SK-N-SH treated with all-trans-retinoic acid at 6 μM for 48 hours (cell line): Measurements from ENCODE around the gene S100Z.

Experiments
- ATAC-seq: fragments of 200-7000 bp; cut with Tn5 transposase; 3 replicates; pipeline ENCODE4 v1.9.1; 2020; ENCODE audit warnings: mild to moderate bottlenecking, moderate library complexity
- ARNTL ChIP-seq: fragments of 450-650 bp; formaldehyde crosslinking; IDR thresholded peaks from 2 replicates; pipeline ENCODE4 v1.5.0; 2020; ENCODE audit warnings: low read depth, mild to moderate bottlenecking, moderate library complexity, borderline replicate concordance
- BACH2 ChIP-seq: fragments of 250-450 bp; sonication (Bioruptor Pico); IDR thresholded peaks from 2 replicates; pipeline ENCODE4 v1.9.0; 2021; ENCODE audit warnings: mild to moderate bottlenecking, borderline replicate concordance
- CSDC2 ChIP-seq: fragments of 250-450 bp; sonication (Bioruptor Pico); IDR thresholded peaks from 2 replicates; pipeline ENCODE4 v1.5.0; 2020; ENCODE audit warnings: mild to moderate bottlenecking, moderate library complexity
- ESRRG ChIP-seq: fragments of 250-450 bp; sonication (Bioruptor Pico); IDR thresholded peaks from 2 replicates; pipeline ENCODE4 v1.6.1; 2021; ENCODE audit warnings: mild to moderate bottlenecking
- GLIS3 ChIP-seq: fragments of 250-450 bp; sonication (Bioruptor Pico); IDR thresholded peaks from 2 replicates; pipeline ENCODE4 v1.5.0; 2020; ENCODE audit warnings: mild to moderate bottlenecking, moderate library complexity
- ISL1 ChIP-seq: fragments of 250-450 bp; sonication (Bioruptor Pico); IDR thresholded peaks from 2 replicates; pipeline ENCODE4 v2.1.2; 2022; ENCODE audit warnings: mild to moderate bottlenecking, moderate library complexity
- OSR1 ChIP-seq: fragments of 250-450 bp; sonication (Bioruptor Pico); IDR thresholded peaks from 2 replicates; pipeline ENCODE4 v1.8.0; 2022; ENCODE audit warnings: moderate library complexity, mild to moderate bottlenecking, inconsistent platforms
- SNAI2 ChIP-seq: fragments of 250-450 bp; sonication (Bioruptor Pico); IDR thresholded peaks from 2 replicates; pipeline ENCODE4 v1.5.0; 2020; ENCODE audit warnings: mild to moderate bottlenecking, moderate library complexity
- TCF4 ChIP-seq: fragments of 250-450 bp; sonication (Bioruptor Pico); IDR thresholded peaks from 2 replicates; pipeline ENCODE4 v1.8.0; 2021; ENCODE audit warnings: mild to moderate bottlenecking, moderate library complexity, borderline replicate concordance
- TOX ChIP-seq: fragments of 250-450 bp; sonication (Bioruptor Pico); IDR thresholded peaks from 2 replicates; pipeline ENCODE4 v1.8.0; 2021; ENCODE audit warnings: mild to moderate bottlenecking, moderate library complexity, borderline replicate concordance
- ZC3H10 ChIP-seq: fragments of 250-450 bp; sonication (Bioruptor Pico); IDR thresholded peaks from 2 replicates; pipeline ENCODE4 v1.5.1; 2021; ENCODE audit warnings: mild to moderate bottlenecking, moderate library complexity
- ZFP3 ChIP-seq: fragments of 250-450 bp; sonication (Bioruptor Pico); IDR thresholded peaks from 2 replicates; pipeline ENCODE4 v1.5.0; 2020; ENCODE audit warnings: mild to moderate bottlenecking, moderate library complexity
- ZFP30 ChIP-seq: fragments of 450-650 bp; formaldehyde crosslinking; IDR thresholded peaks from 2 replicates; pipeline ENCODE4 v1.5.0; 2022; ENCODE audit warnings: mild to moderate bottlenecking, moderate library complexity
- ZNF565 ChIP-seq: fragments of 450-650 bp; formaldehyde crosslinking; conservative IDR thresholded peaks from 2 replicates; pipeline ENCODE4 v1.5.0; 2020; ENCODE audit warnings: low read depth, mild to moderate bottlenecking, moderate library complexity
- ZNF70 ChIP-seq: fragments of 450-650 bp; formaldehyde crosslinking; IDR thresholded peaks from 2 replicates; pipeline ENCODE4 v1.5.0; 2020; ENCODE audit warnings: mild to moderate bottlenecking, moderate library complexity
- ZNF8 ChIP-seq: fragments of 450-650 bp; formaldehyde crosslinking; IDR thresholded peaks from 2 replicates; pipeline ENCODE4 v1.5.0; 2020; ENCODE audit warnings: mild to moderate bottlenecking, moderate library complexity
- TF ChIP-seq, protein P1 (sequence below): fragments of 250-450 bp; sonication (Bioruptor Pico); IDR thresholded peaks from 2 replicates; pipeline ENCODE4 v1.5.0; 2020; ENCODE audit warnings: mild to moderate bottlenecking, moderate library complexity
- TF ChIP-seq, protein P2 (sequence below): fragments of 250-450 bp; sonication (Bioruptor Pico); IDR thresholded peaks from 2 replicates; pipeline ENCODE4 v1.5.1; 2020; ENCODE audit warnings: low read depth, mild to moderate bottlenecking, moderate library complexity
- TF ChIP-seq, protein P3 (sequence below): fragments of 250-450 bp; sonication (Bioruptor Pico); IDR thresholded peaks from 2 replicates; pipeline ENCODE4 v1.8.0; 2021; ENCODE audit warnings: low read depth, mild to moderate bottlenecking, moderate library complexity, borderline replicate concordance
- TF ChIP-seq, protein P4 (sequence below): fragments of 250-450 bp; sonication (Bioruptor Pico); IDR thresholded peaks from 2 replicates; pipeline ENCODE4 v1.8.0; 2020; ENCODE audit warnings: mild to moderate bottlenecking, moderate library complexity, borderline replicate concordance
- TF ChIP-seq, protein P5 (sequence below): fragments of 250-450 bp; sonication (Bioruptor Pico); IDR thresholded peaks from 2 replicates; pipeline ENCODE4 v1.5.1; 2021; ENCODE audit warnings: mild to moderate bottlenecking, moderate library complexity

S100Z gene

DNA sequence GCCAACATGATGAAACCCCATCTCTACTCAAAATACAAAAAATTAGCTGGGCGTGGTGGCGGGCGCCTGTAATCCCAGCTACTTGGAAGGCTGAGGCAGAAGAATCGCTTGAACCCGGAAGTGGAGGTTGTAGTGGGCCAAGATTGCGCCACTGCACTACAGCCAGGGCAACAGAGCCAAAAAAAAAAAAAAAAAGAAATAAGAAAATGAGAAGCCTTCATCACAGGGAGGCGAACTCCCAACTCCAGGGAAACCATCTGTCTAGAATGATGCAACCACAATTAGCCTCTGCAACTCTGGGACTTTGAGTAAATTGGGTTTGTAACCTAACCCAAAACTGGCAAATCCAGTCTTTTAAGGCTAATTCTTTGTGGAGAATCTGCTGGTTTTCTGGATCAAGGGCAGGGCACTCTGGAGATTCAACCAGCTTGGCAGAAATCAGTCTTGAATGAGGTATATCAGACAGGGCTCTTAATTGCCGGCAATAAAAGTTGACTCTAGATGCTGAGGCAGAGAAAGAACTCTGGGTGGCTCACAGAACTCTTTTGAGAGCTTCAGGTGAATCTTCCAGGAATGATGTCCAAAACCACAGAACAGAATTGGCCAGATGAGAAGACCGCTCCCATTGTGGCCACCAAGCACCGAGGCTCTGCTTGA lies 9.9 kb downstream of the S100Z start (continued):
- TF ChIP-seq, protein P1, sequence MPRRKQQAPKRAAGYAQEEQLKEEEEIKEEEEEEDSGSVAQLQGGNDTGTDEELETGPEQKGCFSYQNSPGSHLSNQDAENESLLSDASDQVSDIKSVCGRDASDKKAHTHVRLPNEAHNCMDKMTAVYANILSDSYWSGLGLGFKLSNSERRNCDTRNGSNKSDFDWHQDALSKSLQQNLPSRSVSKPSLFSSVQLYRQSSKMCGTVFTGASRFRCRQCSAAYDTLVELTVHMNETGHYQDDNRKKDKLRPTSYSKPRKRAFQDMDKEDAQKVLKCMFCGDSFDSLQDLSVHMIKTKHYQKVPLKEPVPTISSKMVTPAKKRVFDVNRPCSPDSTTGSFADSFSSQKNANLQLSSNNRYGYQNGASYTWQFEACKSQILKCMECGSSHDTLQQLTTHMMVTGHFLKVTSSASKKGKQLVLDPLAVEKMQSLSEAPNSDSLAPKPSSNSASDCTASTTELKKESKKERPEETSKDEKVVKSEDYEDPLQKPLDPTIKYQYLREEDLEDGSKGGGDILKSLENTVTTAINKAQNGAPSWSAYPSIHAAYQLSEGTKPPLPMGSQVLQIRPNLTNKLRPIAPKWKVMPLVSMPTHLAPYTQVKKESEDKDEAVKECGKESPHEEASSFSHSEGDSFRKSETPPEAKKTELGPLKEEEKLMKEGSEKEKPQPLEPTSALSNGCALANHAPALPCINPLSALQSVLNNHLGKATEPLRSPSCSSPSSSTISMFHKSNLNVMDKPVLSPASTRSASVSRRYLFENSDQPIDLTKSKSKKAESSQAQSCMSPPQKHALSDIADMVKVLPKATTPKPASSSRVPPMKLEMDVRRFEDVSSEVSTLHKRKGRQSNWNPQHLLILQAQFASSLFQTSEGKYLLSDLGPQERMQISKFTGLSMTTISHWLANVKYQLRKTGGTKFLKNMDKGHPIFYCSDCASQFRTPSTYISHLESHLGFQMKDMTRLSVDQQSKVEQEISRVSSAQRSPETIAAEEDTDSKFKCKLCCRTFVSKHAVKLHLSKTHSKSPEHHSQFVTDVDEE (CRISPR knock-in tag): no peak
- no peak for TF ChIP-seq CSDC2 (CRISPR knock-in tag)
- TF ChIP-seq ZFP30 (CRISPR knock-in tag): no peak
- no peak for TF ChIP-seq BACH2 (CRISPR knock-in tag)
- TF ChIP-seq TOX (CRISPR knock-in tag): no peak

DNA sequence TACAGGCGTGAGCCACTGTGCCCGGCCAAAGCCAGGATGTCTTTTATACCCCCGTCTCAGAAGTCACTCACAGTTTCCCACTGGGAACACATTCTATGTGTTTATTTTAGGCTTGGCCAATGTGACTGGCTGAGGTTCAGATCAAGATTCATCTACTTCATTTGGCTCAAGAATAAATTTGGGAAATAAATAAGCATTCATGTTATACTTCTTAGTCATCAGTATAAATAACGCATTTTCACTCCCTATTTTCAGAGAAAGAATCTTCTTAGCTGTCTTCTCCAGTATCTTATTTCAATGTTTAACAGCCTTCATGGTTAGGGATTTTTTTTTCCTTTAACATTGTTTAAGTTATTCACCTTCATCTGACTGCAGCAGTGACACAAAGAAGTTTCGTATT lies 11.8 kb downstream of the S100Z start:
- TF ChIP-seq CSDC2 (CRISPR knock-in tag) (no peak), ZNF565 (CRISPR knock-in tag) (no peak), ISL1 (CRISPR knock-in tag) (no peak), ZNF8 (CRISPR knock-in tag) (no peak), ESRRG (CRISPR knock-in tag) (no peak), BACH2 (CRISPR knock-in tag) (no peak), TCF4 (no peak), ZFP30 (CRISPR knock-in tag) (no peak), OSR1 (CRISPR knock-in tag) (no peak), GLIS3 (no peak), TOX (CRISPR knock-in tag) (no peak), ARNTL (no peak), ZNF70 (CRISPR knock-in tag) (no peak), ZFP3 (CRISPR knock-in tag) (no peak), ZC3H10 (no peak), SNAI2 (CRISPR knock-in tag) (no peak)
- TF ChIP-seq, protein P2, sequence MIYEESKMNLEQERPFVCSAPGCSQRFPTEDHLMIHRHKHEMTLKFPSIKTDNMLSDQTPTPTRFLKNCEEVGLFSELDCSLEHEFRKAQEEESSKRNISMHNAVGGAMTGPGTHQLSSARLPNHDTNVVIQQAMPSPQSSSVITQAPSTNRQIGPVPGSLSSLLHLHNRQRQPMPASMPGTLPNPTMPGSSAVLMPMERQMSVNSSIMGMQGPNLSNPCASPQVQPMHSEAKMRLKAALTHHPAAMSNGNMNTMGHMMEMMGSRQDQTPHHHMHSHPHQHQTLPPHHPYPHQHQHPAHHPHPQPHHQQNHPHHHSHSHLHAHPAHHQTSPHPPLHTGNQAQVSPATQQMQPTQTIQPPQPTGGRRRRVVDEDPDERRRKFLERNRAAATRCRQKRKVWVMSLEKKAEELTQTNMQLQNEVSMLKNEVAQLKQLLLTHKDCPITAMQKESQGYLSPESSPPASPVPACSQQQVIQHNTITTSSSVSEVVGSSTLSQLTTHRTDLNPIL (CRISPR knock-in tag): no peak
- TF ChIP-seq, protein P3, sequence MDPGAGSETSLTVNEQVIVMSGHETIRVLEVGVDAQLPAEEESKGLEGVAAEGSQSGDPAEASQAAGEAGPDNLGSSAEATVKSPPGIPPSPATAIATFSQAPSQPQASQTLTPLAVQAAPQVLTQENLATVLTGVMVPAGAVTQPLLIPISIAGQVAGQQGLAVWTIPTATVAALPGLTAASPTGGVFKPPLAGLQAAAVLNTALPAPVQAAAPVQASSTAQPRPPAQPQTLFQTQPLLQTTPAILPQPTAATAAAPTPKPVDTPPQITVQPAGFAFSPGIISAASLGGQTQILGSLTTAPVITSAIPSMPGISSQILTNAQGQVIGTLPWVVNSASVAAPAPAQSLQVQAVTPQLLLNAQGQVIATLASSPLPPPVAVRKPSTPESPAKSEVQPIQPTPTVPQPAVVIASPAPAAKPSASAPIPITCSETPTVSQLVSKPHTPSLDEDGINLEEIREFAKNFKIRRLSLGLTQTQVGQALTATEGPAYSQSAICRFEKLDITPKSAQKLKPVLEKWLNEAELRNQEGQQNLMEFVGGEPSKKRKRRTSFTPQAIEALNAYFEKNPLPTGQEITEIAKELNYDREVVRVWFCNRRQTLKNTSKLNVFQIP (CRISPR knock-in tag): no peak
- TF ChIP-seq, protein P4, sequence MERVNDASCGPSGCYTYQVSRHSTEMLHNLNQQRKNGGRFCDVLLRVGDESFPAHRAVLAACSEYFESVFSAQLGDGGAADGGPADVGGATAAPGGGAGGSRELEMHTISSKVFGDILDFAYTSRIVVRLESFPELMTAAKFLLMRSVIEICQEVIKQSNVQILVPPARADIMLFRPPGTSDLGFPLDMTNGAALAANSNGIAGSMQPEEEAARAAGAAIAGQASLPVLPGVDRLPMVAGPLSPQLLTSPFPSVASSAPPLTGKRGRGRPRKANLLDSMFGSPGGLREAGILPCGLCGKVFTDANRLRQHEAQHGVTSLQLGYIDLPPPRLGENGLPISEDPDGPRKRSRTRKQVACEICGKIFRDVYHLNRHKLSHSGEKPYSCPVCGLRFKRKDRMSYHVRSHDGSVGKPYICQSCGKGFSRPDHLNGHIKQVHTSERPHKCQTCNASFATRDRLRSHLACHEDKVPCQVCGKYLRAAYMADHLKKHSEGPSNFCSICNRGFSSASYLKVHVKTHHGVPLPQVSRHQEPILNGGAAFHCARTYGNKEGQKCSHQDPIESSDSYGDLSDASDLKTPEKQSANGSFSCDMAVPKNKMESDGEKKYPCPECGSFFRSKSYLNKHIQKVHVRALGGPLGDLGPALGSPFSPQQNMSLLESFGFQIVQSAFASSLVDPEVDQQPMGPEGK (CRISPR knock-in tag): no peak
- TF ChIP-seq, protein P5, sequence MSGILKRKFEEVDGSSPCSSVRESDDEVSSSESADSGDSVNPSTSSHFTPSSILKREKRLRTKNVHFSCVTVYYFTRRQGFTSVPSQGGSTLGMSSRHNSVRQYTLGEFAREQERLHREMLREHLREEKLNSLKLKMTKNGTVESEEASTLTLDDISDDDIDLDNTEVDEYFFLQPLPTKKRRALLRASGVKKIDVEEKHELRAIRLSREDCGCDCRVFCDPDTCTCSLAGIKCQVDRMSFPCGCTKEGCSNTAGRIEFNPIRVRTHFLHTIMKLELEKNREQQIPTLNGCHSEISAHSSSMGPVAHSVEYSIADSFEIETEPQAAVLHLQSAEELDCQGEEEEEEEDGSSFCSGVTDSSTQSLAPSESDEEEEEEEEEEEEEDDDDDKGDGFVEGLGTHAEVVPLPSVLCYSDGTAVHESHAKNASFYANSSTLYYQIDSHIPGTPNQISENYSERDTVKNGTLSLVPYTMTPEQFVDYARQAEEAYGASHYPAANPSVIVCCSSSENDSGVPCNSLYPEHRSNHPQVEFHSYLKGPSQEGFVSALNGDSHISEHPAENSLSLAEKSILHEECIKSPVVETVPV (CRISPR knock-in tag): no peak
- ATAC-seq: peak; percentile 65

DNA sequence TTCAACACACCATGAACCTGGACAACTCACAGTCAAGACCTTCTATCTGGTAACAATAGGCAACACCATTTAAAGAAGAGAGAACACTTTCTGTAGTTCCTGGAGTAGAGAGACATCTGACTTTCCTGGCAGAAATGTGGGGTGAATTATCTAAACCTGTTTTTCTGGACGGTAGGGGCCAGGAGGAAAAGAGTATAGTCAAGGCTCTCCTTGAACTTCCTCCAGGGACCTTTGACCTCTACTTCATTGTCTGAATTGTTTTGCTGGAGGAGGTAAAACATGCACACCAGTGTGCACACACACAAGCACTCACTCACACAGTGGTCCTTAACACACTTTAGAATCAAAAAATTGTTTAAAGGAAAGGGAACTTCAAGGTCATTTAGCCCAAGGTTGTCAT lies 13.2 kb downstream of the S100Z start:
- no peak for ATAC-seq
- no peak for TF ChIP-seq ZNF8 (CRISPR knock-in tag)
- TF ChIP-seq, protein P4 (CRISPR knock-in tag): no peak
- no peak for TF ChIP-seq OSR1 (CRISPR knock-in tag)
- no peak for TF ChIP-seq ISL1 (CRISPR knock-in tag)
- TF ChIP-seq, protein P1 (CRISPR knock-in tag): no peak
- no peak for TF ChIP-seq ZNF565 (CRISPR knock-in tag)
- TF ChIP-seq CSDC2 (CRISPR knock-in tag): no peak
- TF ChIP-seq TOX (CRISPR knock-in tag): no peak
